ENCODE measurements around the gene GRIK2. TPM values are rescaled to one million over a fixed set of nuclear protein-coding genes. Genes with fewer than 3 reads are reported as not detected.

Gene GRIK2
- total RNA-seq, 1 experiment from 2014 or later, result 0.55 TPM

- no peaks in the 10 kb centered on the region for H3K36me3 ChIP-seq (ENCODE audit: low read depth, low read length)
- DNase-seq, result no peak
- H3F3A ChIP-seq (ENCODE audit: low read length, unreplicated experiment), result no peaks in the 10 kb centered on the region
- no TSS peak for BruUV-seq (replicated peaks)
- no peaks in the 10 kb centered on the region for H3K9me3 ChIP-seq (ENCODE audit: low read length)
- no peak overlapping the region for H3K4me3 ChIP-seq (ENCODE audit: low read length)
- no peak overlapping the region for H3K9ac ChIP-seq (ENCODE audit: low read length)
- H3K4me1 ChIP-seq (ENCODE audit: insufficient read depth, low read length), result no peaks in the 10 kb centered on the region
- intact Hi-C loops (cut with micrococcal nuclease), result no loop called here
- H3K4me2 ChIP-seq (ENCODE audit: low read length), result no peak overlapping the region
- H2AFZ ChIP-seq (ENCODE audit: low read length), result no peak overlapping the region
- ChIA-PET POLR2A (ENCODE audit: unreplicated experiment) (no interaction called here), CTCF (no interaction called here)
- TF ChIP-seq CTCF (conservative IDR thresholded peaks at IDR 0.05; ENCODE audit: low read depth, low read length) (no peak), EZH2phosphoT487 (IDR thresholded peaks at IDR 0.05; ENCODE audit: borderline replicate concordance, low read length) (no peak), EZH2 (IDR thresholded peaks at IDR 0.05; ENCODE audit: low read length, unreplicated experiment) (no peak)
- ATAC-seq, result no peak
- no peaks in the 10 kb centered on the region for H3K27me3 ChIP-seq (ENCODE audit: low read length)
- no peaks in the 10 kb centered on the region for H4K20me1 ChIP-seq (ENCODE audit: low read length)
- no peaks in the 10 kb centered on the region for H3K79me2 ChIP-seq (ENCODE audit: low read length)
- no peak overlapping the region for H3K27ac ChIP-seq (ENCODE audit: low read length)
- no peaks in the 10 kb centered on the region for H3K9me2 ChIP-seq (replicated peaks; ENCODE audit: low read length)
These were observed 539.2 kb downstream of the GRIK2 start for GRCh38 chr6:101932704-101933103.

DNA sequence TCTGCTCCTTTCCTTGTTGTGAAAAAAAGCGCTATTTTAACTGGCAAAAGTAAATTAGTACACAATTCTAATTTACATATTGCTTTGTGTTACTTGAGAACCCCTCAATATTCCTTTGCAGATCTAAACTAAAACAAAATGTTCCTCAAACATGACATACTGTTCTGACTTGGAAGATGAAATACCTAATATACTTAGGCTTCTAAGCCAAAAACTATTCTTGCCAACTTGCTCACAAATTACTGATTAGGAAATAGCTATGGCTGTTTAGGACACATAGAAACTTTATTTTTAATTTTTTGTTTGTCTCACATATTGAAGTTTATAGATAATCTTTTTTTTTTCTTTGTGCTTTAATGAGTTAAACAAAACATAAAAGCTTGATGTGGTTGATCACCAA, 542.2 kb downstream of the GRIK2 start:
- no TSS peak for BruUV-seq (replicated peaks)
- no peak for TF ChIP-seq EZH2phosphoT487 (IDR thresholded peaks at IDR 0.05; ENCODE audit: borderline replicate concordance, low read length)
- no peak for TF ChIP-seq EZH2 (IDR thresholded peaks at IDR 0.05; ENCODE audit: low read length, unreplicated experiment)
- no peak for TF ChIP-seq CTCF (conservative IDR thresholded peaks at IDR 0.05; ENCODE audit: low read depth, low read length)
- no peaks in the 10 kb centered on the region for H4K20me1 ChIP-seq (ENCODE audit: low read length)
- H3K79me2 ChIP-seq (ENCODE audit: low read length), result no peaks in the 10 kb centered on the region
- no peaks in the 10 kb centered on the region for H3K27me3 ChIP-seq (ENCODE audit: low read length)
- H3K36me3 ChIP-seq (ENCODE audit: low read depth, low read length), result no peaks in the 10 kb centered on the region
- no peak overlapping the region for H3K9ac ChIP-seq (ENCODE audit: low read length)
- intact Hi-C loops (cut with micrococcal nuclease), result no loop called here
- no peak overlapping the region for H3K4me3 ChIP-seq (ENCODE audit: low read length)
- ATAC-seq (no peak), DNase-seq (no peak)
- no peak overlapping the region for H3K4me2 ChIP-seq (ENCODE audit: low read length)
- H3K9me3 ChIP-seq (ENCODE audit: low read length), result no peaks in the 10 kb centered on the region
- ChIA-PET CTCF (no interaction called here), POLR2A (ENCODE audit: unreplicated experiment) (no interaction called here)
- H3K4me1 ChIP-seq (ENCODE audit: insufficient read depth, low read length), result no peaks in the 10 kb centered on the region
- no peak overlapping the region for H2AFZ ChIP-seq (ENCODE audit: low read length)
- H3F3A ChIP-seq (ENCODE audit: low read length, unreplicated experiment), result no peaks in the 10 kb centered on the region
- H3K9me2 ChIP-seq (replicated peaks; ENCODE audit: low read length), result no peaks in the 10 kb centered on the region
- no peak overlapping the region for H3K27ac ChIP-seq (ENCODE audit: low read length)

DNA sequence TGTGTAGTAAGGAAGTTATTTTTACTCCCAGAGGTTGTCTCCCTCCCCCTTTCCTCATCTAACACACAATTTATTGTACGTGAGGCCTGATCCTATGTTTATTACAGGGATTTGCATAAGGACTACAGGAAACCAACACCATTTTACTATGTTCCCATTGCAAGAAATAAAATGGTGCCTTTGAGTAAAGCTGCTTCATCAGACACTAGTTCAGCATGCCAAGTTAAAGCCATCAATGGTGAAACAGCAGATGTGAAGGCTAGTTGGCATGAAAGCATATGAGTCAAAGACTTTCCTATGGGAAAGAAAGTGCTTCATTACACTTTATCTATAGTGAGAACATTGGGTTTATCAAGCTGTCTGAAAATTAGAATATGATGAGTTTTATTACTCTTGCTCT, 543.0 kb downstream of the GRIK2 start:
- CTCF ChIA-PET, result no interaction called here
- H3F3A ChIP-seq (ENCODE audit: low read length, unreplicated experiment), result no peaks in the 10 kb centered on the region
- H3K4me3 ChIP-seq (ENCODE audit: low read length), result no peak overlapping the region
- ATAC-seq, result no peak
- no peak overlapping the region for H3K4me2 ChIP-seq (ENCODE audit: low read length)
- no peak overlapping the region for H2AFZ ChIP-seq (ENCODE audit: low read length)
- H3K9me3 ChIP-seq (ENCODE audit: low read length), result no peaks in the 10 kb centered on the region
- H3K79me2 ChIP-seq (ENCODE audit: low read length), result no peaks in the 10 kb centered on the region
- H3K27ac ChIP-seq (ENCODE audit: low read length), result no peak overlapping the region
- BruUV-seq (replicated peaks), result no TSS peak
- intact Hi-C loops (cut with micrococcal nuclease), result no loop called here
- POLR2A ChIA-PET (ENCODE audit: unreplicated experiment), result no interaction called here
- no peaks in the 10 kb centered on the region for H3K36me3 ChIP-seq (ENCODE audit: low read depth, low read length)
- no peaks in the 10 kb centered on the region for H3K9me2 ChIP-seq (replicated peaks; ENCODE audit: low read length)
- no peaks in the 10 kb centered on the region for H3K4me1 ChIP-seq (ENCODE audit: insufficient read depth, low read length)
- H3K27me3 ChIP-seq (ENCODE audit: low read length), result no peaks in the 10 kb centered on the region
- H4K20me1 ChIP-seq (ENCODE audit: low read length), result no peaks in the 10 kb centered on the region
- TF ChIP-seq EZH2 (IDR thresholded peaks at IDR 0.05; ENCODE audit: low read length, unreplicated experiment) (no peak), CTCF (conservative IDR thresholded peaks at IDR 0.05; ENCODE audit: low read depth, low read length) (no peak), EZH2phosphoT487 (IDR thresholded peaks at IDR 0.05; ENCODE audit: borderline replicate concordance, low read length) (no peak)
- DNase-seq, result no peak
- no peak overlapping the region for H3K9ac ChIP-seq (ENCODE audit: low read length)
